ENCODE measurements around the gene NUDT14.

NUDT14 gene

GRCh38 chr14:105180592-105181548, at the start of gene NUDT14:
Gene NUDT14, minus strand, starts transcription at chr14:105181312. Its CDS starts 103 bp downstream, at chr14:105181209.
- peak; percentile 60 for DNase-seq (ENCODE audit: low read depth, low spot score)

DNA sequence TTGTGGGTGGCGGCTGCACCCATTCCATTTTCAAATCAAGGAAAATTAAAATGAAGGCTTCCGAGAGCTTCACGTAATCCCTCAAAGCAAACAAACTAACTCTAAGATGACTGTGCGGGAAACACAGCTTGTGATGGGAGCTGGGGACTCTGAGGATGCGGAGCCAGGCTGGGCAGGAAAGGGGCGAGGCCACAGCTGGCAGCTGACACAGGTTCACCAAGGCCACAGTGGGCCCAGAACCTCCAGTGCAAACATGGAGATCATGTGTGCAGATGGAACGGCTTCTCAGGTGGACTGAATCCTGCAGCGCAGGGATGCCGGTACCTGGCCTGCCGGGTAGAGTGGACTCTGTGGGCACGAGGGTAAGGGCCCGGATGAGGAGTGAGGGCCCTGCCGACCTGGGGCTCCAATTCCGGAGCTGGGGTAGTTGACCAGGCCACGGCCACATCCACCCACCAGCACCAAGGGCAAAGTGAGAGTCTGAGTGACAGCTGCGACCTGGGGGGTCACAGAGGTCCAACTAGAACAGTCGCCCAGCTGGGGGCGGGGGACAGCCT, 48.1 kb upstream of the NUDT14 start:
- DNase-seq (ENCODE audit: low read depth, low spot score): no peak

DNA sequence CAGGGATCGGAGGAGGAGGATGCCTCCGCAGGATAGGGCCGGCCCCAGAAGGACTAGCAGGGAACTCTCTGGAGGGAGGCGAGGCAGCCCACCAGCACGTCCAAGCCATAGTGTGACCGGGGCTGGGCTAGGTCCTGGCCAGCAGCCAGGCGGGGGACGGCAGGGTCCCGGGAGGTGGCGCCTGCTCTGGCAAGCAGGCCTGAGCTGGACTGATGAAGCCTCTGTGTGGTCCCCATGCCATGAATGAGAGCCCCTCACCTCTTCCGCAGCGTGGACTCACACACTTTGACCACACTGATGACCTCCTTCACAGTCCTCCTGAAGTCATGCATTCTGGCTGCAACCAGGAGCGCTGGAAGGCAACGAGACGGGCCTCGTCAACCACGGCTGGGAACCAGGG, 47.5 kb upstream of the NUDT14 start:
- DNase-seq (ENCODE audit: low read depth, low spot score): no peak

GRCh38 chr14:105227346-105227745, 46.2 kb upstream of the NUDT14 start:
- no peak for DNase-seq (ENCODE audit: low read depth, low spot score)

GRCh38 chr14:105226198-105226597, 45.1 kb upstream of the NUDT14 start:
- DNase-seq (ENCODE audit: low read depth, low spot score): no peak

GRCh38 chr14:105224845-105225570, 43.9 kb upstream of the NUDT14 start:
- DNase-seq (ENCODE audit: low read depth, low spot score): no peak

DNA sequence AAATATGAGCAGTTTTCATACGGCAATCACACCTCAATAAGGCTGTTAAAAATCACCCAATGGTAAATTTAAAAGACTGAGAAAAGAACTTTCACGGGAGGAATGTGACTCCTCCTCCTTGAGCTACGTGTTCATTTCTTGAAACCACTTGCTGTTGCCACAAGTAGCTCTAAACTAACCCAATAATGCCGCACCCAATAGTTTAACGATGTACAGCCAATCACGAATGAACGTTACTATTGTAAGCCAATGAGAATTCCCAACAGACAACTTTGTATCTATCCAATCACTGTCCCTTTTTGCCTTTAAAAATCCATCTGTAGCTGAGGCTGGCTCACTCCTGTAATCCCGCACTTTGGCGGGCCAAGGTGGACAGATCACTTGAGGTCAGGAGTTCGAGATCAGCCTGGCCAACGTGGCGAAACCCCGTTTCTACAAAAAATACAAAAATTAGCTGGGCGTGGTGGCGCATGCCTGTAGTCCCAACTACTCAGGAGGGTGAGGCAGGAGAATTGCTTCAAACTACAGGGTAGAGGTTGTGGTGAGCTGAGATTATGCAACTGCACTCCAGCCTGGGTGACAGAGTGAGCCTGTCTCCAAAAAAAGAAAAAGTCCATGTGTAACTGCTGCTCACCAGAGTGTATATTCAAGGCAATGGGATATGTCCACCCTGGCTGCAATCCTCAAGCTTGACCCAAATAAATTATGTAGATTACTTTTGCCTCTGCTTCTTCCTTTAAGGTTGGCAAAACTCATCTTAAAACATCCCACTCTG, 42.8 kb upstream of the NUDT14 start:
- no peak for DNase-seq (ENCODE audit: low read depth, low spot score)

DNA sequence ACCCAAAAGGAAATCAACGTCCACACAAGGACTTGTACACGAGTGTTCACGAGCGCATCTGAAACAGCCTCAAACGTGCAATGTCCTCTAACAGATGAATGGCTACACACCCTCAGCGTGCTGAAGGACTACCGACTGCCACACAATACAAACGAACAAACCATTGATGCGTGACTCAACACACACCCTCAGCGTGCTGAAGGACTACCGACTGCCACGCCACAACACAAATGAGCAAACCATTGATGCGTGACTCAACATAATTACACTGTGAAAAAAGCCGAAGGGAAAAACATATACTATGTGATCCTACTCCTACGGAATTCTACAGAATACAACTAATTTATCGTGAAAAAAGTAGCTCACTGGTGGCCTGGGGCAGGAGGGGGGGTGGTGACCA, 42.1 kb upstream of the NUDT14 start:
- no peak for DNase-seq (ENCODE audit: low read depth, low spot score)

DNA sequence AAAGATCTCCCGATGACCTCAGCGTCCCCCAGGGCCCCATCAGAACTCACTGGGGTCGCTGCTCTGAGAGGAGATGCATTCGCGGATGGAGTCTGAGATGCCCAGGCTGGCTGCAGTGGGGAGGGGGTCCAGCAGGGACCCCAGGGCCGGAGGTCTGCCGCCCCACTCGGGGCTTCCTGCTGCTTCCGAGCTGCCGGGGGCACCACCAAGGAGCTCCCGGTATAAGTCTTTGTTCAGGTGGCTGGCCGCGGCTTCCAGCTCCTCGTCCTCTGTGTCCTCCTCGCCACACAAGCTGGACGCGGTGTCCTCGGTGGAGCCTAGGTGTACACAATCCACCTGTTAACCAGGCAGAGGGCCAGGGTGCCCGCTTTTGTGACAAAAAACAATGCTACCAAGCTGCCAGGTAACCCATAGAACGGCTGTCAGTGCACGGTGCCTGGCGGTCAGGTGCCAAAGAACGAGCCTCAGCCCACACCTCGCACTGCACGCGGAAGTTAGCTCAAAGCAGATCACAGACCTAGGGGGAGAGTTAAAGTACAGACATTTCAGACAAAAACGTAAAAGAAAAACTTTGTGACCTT, 40.6 kb upstream of the NUDT14 start:
- no peak for DNase-seq (ENCODE audit: low read depth, low spot score)

DNA sequence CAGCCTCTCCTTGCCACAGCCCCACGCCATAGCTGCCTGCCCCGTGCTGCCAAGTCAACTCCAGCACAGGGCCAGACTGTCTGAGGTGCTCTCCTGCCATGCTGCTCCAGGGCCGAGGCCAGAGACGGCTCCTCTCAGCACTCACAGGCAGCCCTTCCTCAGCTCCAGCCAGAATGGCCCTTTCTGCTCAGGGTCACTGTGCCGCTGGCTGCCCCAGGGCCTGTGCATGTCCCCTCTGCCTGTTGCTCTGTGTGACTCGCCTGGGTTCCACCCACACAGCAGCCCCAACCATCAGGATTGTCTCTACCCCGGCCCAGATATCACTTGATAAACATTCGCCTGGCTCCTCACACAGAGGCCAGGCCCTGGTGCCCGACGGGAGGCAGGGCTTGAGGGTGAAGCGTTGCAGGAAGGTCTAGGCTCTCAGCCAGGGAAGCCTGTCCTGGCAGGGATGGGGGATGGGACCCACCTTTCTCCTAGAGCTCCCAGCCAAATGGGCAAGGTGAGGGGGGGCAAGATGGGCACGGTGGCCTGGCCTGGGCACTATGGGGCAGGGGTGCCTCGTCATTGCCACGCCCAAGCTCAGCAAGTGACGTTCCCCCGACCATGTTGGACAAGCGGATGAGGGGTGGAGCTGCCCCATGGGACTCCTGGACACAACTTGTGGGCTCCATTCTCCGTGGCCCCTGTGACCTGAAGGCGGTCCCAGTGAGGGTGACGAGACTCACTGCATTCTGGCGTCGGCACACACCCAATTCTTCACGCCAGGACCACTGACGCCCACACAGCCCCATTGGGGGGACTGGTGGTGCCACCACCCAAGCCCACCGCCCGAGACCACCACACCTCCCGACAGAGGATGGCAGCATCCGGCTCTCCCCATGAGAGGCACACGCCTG, 39.8 kb upstream of the NUDT14 start:
- DNase-seq (ENCODE audit: low read depth, low spot score): no peak

- no peak for DNase-seq (ENCODE audit: low read depth, low spot score)
Observed at GRCh38 chr14:105219753-105220152, 38.6 kb upstream of the NUDT14 start.

DNA sequence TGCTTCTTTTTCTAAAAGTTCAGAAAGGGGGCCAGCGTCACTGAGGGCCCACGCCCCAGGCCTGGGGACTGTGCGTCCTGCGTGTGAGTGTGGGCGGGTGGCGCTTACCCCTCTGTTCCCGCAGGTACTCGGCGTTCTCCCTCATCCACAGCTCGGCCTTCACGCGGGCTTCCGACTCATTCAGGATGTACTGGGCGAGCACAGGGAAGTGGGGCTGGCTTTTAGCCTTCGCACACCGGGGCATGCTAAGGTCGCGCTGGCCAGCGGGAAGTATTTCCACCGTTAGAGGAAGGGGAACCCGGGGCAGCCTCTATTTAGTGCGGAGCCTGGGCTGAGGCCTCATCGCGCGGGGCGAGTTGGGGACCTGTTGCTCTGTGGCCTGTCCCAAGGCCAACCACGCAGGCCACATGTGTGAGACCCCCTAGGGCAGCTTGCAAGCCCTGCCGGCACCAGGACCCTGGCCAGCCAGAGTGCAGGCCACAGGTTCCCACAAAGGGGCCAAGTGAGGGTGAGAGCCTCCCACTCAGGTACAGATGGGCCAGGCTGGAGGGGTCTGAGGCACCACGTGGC, 38.0 kb upstream of the NUDT14 start:
- no peak for DNase-seq (ENCODE audit: low read depth, low spot score)

DNA sequence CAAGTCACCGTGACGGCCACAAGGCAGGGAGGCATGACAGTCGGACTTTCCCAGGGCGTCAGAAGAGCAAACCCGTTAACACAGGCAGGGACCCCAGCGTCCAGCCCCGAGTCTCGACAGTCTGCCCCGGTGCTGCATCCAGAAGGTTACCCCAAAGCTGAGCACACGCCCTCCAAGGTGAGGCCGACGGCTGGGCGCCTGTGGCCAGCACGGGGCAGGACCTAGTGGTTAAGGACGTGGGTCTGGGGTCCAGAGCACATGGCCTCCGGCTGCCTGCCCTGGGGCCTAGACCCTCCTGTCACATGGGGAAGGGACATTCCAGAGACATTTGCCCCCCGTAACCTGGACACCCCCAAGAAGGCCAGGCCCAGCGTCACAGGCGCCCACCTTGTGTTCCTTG, 37.5 kb upstream of the NUDT14 start:
- no peak for DNase-seq (ENCODE audit: low read depth, low spot score)

DNA sequence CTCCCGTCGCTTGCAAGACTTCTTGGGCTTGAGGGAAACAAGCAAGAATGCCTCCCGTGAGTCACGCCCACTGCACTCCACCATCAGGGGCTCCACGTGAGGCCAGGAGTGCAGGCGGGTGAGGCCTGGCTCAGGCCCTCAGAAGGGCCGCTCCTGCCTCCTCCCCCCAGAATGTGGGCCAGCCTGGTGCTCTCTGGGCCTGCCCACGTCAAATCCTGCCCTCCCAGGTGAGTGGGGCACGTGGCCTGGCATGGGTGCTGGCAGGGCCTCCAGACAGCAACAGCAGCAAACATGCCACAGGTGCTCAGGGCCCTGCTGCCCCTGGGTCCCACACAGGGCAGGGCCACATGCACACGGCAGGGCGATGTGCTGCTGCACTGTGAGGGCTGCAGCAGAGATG, 36.7 kb upstream of the NUDT14 start:
- no peak for DNase-seq (ENCODE audit: low read depth, low spot score)

DNA sequence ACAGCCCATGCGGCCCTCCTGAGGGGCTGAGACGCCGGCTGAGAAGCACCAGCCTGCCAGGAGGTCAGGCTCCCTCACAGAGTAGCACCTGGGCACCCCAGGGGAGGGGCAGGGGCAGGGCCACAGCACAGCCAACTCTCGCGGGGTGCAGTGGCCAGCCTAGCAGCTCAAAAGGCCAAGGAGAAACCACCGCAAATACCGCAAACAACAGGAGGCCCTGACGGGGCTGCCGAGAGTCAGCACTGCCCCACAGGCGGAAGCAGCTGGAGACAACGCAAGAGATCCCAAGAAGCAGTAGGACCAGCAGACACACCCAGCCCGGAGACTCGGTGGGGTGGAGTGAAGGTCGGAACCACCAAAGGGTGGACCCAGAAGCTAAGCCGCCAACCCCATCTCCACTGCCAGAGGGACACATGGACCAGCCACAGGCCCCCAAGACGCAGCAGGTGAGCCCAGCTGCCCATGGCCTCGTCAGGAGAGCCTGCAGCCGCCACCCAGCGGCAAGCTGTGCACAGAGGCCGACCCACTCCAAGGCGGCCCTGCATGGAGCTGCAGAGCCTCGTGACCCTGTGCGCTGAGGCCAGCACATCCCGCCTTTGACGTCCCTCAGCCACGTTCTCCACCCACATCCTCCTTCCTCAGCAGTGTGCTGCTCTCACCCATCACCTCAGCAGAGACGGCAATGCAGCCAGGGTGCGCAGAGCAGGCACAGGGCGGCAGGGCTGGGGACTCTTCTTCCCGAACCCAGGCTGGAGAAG, 35.6 kb upstream of the NUDT14 start:
- no peak for DNase-seq (ENCODE audit: low read depth, low spot score)

GRCh38 chr14:105215602-105216001, 34.5 kb upstream of the NUDT14 start:
- no peak for DNase-seq (ENCODE audit: low read depth, low spot score)

- no peak for DNase-seq (ENCODE audit: low read depth, low spot score)
Observed at GRCh38 chr14:105214324-105214915, 33.3 kb upstream of the NUDT14 start.

DNA sequence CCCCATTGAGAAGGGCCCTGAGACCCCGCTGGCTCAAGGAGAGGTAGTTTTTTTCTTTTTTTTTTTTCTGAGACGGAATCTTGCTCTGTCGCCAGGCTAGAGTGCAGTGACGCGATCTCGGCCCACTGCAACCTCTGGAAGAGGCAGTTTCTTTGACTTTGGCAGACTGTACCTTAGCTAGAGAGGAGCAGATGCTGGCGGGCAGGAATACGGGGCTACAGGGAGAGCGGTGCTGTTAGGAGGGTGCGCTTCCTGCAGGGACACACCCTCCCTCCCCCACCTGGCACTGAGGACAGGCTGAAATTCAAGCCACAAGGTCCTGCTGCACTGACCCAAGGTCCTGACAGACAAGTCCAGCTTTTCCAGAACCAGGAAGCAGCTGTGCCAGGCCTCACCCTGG, 32.2 kb upstream of the NUDT14 start:
- no peak for DNase-seq (ENCODE audit: low read depth, low spot score)

Data from activated naive CD8-positive, alpha-beta T cell treated with anti-CD3 and anti-CD28 coated beads, Interleukin-2, amount 50 U/mL, for 16 hours (primary cell).